HG03196 (cell line): ENCODE measurements around the gene ACTN1.

Source experiments
- ATAC-seq: cut with Tn5 transposase; IDR thresholded peaks from one replicate; pipeline ENCODE4 v1.9.1; 2021; ENCODE audit not compliant: unreplicated experiment

Gene ACTN1

DNA sequence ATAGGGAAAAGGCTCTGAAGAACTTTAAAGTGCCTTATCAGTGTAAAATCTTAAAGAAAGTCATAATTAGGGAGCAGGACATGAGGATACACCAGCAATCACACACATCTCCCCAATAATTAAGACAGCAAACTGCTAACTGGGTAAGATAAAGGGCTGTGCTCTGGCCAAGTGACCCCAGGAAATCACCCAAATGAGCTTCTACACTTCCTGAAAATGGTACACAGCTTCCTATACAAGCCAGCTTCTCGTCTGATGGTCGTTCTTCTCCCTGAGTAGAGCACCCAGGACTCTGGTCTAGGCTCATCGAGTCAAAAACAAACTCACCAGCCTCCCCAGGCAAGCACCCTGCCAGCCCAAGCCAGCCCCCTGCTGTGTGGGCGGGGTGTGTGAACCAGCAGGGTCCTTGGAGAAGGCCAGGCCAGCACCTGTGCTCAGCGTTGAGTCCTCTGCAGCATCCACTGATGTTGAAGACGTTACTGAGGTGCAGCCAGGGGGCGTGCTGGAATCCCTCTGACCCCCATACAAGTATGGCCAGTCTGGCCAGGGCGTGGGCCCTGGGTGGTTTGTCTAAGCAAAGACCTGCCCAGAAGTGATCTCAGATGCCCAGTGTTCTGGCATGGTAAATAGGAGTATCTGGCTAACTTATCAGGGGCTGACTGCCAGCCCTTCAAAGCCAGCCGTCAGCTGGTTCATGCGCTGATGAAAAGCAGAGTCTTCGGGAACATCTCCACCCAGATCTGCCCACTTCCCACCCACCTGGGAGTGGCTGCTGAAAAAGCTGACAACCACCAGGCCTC lies 41.4 kb downstream of the ACTN1 start:
- ATAC-seq, result no peak

DNA sequence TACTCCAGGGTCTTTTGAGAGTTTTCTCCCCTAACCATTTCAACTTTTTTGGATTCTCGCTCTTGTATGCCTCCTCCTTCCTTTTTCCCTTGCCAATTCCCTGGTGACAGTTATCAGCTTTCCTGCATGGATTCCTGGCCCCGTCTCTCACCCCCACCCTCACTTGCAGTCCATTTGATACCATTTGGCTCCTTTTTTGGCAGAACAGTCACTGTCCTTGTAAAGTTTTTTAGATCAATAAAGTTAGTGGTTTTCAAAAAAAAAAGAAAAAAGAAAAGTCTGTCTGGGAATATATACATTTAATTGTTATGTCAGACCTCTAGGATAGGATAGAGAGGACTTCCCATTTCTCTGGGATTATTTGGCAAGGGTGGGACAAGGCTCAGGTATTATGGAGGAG lies 42.1 kb downstream of the ACTN1 start:
- ATAC-seq, result no peak

DNA sequence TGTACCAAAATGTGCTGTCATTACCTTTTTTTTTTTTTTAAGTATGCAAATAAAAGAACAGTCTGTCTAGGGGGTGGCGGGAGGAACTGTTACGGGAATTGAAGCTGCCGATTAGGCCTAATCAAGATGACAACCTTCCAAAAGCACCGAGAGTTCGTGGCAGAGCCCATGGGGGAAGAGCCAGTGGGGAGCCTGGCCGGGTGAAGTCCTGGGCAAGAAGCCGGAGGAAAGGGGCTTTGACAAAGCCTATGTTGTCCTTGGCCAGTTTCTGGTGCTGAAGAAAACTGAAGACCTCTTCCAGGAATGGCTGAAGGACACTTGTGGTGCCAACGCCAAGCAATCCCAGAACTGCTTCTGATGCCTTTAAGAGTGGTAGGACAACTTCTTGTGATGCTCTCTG lies 42.6 kb downstream of the ACTN1 start:
- no peak for ATAC-seq

DNA sequence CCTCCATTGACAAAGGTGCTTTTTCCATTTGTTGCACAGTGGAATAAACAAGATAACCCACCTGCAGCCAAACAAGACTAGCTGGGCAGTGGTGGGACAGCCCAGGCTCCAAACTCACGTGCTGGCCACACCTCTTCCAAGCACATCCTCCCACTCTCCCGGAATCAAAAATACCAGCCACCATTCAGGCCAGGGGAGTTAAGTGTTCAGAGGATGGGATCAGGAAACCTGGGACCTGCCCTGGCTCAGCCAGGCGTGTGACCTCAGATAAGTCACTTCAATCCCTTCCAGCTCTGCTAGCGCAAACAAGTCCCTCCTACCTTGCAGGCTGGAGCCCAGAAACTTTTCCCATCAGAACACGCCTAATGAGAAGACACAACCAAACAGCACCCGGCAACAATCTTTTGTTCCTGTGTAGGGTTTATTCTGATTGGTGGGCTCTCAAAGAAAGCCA lies 43.3 kb downstream of the ACTN1 start:
- no peak for ATAC-seq

DNA sequence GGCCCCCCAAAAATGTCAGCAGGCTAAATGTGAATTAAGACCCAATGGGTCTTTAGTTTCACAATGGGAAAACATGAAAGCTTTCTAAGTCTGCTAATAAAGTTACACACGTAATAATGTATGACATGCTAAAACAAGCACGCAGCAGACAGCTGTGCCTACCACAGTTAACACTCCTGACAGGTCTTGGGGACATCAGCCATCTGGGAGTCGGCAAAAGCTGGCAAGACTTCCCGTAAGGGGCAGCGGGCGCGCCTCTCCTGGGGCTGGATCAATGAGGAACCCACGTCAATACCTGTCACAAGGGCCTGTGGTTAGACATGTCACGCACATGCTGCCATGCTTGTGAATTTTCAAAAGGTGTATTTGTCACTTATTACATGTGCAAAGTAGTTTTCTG lies 45.0 kb downstream of the ACTN1 start:
- no peak for ATAC-seq

DNA sequence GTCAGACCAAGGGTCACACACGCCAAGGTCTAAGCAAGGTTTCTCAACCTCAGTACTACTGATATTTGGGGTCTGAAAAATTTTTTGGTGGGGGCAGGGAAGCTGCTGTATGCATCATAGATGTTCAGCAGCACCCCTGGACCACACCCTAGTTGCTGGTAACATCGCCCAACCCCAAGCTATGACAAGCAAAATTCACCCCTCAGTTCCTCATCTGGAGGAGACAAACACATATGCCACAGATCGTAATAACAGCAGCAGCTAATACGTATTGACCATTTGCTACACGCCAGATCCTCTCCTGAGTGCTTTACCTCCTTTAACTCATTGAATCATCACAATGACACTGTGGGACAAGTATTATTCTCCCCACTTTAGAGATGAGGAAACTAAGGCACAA lies 46.4 kb downstream of the ACTN1 start:
- no peak for ATAC-seq

DNA sequence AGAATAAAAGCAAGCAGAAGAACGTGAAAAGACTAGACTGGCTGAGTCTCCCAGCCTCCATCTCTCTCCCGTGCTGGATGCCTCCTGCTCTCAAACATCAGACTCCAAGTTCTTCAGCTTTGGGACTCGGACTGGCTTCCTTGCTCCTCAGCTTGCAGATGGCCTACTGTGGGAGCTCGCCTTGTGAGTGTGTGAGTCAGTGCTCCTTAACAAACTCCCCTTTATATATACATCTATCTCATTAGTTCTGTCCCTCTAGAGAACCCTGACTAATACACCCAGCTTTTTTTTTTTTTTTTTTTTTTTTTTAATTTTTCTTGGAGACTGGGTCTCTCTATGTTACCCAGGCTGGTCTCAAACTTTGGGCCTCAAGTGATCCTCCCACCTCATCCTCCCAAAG lies 46.9 kb downstream of the ACTN1 start:
- no peak for ATAC-seq

DNA sequence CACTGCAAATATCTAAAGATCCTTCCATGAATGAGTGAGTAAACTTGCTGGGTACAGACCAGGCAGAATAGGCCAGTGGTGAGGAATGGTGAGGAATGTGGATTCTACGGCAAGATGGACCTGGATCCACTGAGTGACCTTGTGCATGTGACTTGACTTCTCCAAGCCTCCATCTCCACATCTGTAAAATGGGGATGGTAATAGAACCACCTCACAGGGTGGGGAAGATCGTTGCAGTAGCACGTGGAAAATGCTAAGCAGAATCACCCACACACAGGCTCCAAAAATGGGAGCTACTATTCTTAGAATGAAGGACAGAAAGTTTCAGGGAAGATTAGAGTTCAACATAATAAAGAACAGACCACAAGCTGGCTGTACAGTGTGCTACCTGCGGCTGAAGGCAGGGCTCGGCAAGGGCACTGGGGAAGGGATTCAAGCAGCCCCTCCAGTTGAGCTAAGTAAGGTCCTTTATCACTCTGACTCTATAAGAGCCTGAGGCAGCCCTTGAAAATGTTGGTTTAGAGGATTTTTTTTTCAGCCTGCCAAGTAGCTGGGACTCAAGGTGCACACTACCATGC lies 47.5 kb downstream of the ACTN1 start:
- no peak for ATAC-seq

DNA sequence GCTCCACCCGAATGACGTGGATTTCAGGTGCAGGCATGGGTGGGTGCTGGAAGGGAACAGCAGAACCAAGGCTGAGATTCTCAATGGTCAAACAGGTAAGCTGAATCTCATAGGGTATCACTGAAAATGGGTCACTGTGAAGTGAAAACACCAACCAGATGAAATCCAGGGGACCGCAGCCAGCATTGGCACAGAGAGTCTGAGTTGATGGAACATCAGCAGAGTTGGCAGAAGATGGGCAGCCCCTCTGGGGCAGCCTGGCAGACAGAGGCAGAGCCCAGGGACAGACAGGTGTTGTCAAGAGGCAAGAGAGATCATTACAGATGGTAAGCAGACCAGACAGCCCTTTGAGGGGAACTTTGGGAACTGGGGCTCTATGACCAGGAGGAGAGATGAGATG lies 48.0 kb downstream of the ACTN1 start:
- ATAC-seq, result no peak

DNA sequence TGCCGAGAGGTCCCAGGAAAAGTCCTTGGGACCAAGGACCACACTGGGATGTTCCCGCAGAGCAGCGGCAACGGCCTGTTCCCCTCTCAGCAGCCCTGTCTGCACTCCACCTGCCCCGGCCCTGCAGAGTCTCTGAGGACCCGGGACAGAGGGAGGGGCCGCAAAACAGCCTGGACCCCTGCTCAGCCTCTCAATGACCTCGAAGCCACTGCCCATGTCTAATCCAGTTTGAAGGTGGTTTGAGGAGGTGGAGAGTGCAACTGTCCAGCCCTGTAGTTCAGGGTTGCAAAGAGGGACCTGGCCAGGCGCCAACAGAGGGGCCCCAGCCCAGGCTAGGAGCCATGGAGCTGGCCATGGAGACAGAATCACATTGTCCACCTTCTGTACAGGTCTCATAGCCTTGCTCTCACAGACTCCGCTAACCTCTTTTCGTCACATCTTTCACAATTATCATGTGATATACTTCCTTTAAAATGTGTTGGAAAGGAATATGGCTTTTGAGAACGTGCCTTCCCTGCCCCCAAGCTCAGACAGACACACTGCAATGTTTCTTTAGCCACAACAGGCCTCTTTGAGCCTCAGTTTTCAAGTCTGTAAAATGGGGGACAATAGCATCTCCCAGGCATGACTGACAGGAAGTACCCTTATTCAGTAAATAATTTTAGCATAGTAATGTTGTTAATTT lies 49.3 kb downstream of the ACTN1 start:
- ATAC-seq, result no peak

DNA sequence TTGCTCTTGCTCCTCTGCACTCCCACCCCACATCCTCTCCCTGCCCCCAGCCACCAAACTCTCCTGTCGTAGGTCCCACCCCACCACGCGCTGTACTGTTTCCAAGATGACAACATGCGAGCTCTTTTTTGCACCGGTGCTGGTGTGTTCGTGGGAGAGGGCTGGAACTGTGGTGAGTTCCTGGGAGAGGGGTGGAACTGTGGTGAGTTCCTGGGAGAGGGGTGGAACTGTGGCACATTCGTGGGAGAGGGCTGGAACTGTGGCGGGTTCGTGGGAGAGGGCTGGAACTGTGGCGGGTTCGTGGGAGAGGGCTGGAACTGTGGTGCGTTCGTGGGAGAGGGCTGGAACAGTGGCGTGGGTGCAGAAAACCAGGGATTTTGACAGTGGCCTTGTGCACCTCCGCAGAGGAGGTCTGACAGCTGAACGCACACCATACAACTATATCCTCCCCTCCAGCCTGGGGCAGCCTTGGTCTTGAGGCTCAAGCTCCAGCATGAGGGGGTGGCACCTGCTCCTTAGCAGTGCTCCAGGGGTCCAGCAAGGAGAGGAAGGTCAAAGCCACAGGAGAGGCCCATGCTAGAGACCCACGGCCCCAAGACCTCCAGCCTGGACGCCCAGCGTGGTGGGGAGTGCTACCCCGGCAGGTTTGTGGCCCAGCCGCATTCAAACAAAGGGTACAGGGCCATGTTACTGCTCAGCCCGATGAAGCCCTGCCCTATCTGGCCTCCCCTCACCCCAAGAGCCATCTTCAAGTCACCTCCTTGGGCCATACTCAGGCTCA lies 50.1 kb downstream of the ACTN1 start:
- ATAC-seq, result no peak

DNA sequence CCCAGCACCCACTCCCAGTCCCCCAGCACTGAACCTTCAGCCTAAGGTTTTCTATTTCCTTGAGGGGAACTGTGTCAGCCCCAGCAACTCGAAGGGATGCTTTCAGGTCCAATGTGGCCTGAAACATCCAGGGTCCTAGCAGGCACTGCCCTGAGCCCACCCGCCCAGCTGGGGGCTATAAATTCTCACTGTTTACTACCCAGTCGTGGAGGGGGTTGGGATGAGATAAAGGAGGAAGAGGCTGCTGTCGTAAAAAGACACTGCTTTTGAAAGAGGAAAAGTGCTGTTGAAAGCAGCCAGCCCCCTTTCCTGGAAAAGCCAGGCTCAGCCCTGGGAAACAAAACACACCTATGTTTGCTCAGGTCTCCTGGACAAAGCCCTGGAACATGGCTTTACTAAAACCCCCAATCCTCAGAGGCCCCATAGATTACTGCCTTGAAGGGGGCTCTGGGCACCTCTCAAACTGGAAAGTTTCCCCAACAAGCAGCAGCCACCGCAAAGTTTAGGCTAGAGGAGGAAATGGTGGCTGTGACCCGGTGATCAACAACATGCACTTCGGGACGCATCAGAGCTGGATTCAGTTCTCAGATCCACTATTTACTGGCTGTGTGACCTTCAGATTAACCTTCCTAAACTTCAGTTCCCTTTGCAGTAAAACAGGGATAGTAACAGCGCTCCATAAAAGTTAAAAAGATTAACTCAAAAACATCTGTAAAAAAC lies 51.0 kb downstream of the ACTN1 start:
- no peak for ATAC-seq

DNA sequence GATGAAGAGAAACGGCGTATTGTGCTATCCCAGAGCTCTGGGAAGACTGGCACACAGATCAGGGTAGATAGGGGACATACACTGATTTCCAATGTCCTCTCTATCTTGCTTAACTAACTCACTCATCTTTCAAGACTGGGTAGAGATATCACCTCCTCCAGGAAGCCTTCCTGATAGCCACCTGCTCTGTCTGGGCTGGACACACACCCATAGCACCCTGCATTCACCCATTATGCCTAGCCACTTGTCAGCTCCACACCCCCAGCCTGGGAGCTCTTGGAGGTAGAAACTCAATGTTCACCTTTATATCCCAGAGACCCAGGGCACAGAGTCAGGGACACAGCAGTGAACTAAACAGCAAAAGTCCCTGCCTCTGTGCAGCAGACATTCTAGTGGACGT lies 52.0 kb downstream of the ACTN1 start:
- ATAC-seq, result no peak

DNA sequence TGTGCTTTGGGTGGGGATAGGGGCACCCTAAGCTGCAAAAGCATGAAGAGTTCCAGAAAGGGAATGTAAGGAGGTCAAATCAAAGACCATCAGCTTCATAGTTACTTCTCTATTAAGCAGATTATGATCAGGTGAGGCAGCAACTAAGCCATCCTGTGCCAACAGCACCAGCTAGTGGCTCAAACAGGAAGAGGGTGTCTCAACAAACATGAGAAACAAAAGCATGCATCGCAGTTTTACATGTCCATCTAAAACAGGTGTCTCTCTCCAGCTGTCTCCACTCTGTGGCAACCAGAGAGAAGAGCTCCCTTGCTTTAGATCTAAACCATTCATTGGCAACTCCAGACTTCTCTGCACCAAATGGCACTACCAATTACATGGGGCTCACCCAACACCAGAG lies 52.9 kb downstream of the ACTN1 start:
- ATAC-seq, result no peak

DNA sequence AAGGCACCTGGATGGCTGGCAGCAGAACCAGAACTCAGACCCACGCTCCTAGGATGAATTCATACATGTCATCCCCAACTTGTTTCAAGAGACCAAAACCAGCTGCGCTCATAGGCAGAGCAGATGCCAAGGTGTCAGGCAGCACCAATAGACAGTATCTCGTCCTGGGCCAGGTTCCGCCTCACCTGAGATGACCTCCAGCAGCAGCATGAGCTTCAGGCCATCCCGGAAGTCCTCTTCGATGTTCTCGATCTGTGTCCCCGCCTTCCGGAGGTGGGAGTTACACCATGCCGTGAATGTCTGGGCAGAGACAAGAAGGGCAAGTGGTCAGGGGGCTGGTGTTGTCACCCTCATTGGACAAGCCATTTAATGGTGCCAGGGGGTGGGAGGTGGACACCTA lies 53.7 kb downstream of the ACTN1 start:
- ATAC-seq, result no peak

DNA sequence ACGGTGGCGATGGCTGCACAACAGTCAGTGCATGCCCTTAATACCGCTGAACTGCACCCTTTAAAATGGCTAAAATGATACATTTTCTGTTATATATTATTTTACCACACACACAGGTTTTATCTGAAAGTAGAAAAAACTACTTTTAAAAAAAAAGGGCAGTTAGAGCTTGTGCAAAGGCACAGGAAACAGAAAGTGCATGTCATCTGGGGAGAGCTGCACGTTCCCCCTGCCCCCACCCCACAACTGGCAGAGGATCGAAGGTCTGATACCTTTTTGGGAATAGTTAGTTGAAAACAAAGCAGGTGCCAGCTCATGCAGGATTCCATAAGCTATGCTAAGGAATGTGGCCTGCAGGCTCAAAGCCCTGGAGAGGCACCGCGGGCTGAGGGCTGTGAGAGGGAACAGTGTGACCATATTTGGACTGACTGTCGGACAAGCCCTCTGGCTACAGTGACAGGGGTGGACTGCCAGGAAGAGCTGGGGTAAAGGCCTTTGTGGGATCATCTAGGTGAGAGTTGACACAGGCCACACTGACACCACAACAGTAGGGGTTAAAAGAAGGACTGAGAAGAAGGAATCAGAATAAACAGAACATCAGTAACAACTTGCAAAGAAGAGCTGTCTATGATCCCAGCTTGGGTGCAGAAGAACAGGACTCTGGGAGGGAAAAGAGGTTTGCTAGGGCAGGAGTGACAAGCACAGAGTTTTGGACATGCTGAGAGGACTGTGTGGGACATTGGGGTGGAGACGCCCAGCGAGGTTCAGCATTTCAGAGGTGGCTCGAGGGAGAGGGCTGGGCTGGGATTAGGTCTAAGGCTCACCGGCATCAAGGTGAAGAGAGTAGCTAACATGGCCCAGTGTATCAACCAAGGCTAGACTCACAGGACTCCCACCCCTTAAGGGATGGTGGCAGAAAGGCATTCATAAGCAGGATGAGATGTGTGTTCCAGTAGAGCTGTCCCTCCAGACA lies 54.6 kb downstream of the ACTN1 start:
- ATAC-seq, result no peak

DNA sequence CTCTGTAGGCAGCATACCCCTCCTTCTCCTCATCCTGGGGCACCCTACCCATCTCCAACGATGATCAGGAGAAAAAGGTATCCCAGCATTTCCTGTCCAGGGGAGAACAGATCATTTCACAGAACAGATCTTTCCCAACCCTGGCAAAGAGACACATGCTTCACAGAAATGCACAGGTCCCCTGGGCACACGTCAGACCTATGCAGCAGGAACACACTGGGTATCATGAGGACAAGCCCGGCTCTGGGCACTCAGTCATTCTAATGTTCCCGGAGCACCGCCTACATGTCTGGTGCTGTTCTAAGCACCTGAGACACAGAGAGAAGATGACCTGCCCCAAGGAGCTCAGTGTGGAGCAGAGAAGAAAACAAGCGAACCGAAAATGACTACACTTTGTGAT lies 56.2 kb downstream of the ACTN1 start:
- ATAC-seq, result no peak

DNA sequence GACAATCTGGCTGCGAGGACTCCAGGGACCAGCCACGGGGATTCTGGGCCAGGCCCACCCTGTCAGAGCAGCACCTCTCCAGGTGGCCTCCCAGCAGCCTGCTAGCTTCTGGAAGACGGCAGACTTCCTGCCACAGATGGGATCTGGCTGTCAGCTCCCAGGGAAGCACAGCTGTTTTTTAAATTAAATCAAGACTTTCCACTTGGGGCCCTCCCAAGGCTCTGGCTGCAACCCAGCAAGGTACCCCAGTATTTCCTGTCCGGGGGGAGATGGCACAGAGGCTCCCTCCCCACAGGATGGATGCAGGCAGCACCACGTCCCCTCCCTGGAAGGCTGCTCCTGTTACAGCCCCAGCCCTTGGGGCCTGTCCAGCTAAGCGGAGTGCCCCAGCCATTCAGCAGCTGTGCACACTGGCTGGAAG lies 56.9 kb downstream of the ACTN1 start:
- ATAC-seq, result no peak

DNA sequence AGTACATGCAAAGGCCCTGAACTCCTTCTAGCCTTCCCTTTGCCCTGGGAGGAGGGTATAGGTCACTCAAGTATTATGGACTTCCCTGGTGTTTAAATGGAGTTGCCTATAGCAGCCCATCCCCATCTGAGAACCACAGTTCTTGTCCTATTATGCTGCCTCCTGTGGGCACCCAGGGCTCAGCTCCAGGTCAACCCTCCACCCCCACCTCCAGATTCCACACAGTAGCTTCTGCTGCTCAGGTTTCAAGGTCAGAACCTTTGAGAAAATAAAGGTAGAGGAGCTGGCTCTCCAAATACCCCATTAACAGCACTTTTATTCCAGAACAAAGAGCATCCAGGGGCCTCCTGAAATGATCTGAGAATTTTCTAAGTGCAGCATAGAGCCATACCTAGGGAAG lies 57.4 kb downstream of the ACTN1 start:
- no peak for ATAC-seq

DNA sequence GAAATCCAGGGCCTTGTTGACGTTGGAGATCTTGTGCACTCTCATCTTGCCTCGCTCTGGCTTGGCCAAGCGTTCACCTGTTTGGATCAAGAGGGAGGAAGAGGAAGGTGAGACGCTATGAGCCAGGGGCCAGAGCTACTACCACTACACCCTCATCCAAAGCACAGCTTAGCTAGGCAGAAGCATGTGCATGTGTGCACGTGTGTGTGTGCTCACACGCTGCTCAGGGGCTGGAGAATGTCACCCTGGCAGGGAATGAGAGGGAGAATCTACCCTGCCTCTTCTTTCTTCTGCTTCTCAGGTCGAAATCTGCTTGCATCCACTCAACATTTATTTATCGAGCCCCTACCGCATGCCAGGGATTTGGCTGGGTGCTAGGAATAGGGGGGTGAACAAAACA lies 58.1 kb downstream of the ACTN1 start:
- no peak for ATAC-seq
